Tibial nerve (tissue), 4 donors: Measurements from ENCODE around the gene LRRIQ3.

Source experiments
- EP300 ChIP-seq, 2 donors: sonication (generic); formaldehyde crosslinking; IDR thresholded peaks; one replicate each; pipeline ENCODE4 v1.6.1; 2017; ENCODE audit warnings: antibody characterized with exemption in 2 of 2, mild to moderate bottlenecking in 1 of 2
- POLR2A ChIP-seq, 2 donors: fragments of 450-650 bp; IDR thresholded peaks; one replicate each; pipeline ENCODE4 v1.6.1; 2017; ENCODE audit warnings: antibody characterized with exemption in 2 of 2, mild to moderate bottlenecking in 2 of 2, moderate library complexity in 2 of 2
- TF ChIP-seq, protein P1 (sequence below), 5 experiments: fragments of 200-600 bp in 3 of 5; fragments of 450-650 bp in 2 of 5; sonication (generic) in 3 of 5; IDR thresholded peaks; one replicate each; pipeline ENCODE4 v1.5.1; 2016 to 2019; ENCODE audit warnings: antibody characterized with exemption in 5 of 5, mild to moderate bottlenecking in 3 of 5, moderate library complexity in 2 of 5

DNA sequence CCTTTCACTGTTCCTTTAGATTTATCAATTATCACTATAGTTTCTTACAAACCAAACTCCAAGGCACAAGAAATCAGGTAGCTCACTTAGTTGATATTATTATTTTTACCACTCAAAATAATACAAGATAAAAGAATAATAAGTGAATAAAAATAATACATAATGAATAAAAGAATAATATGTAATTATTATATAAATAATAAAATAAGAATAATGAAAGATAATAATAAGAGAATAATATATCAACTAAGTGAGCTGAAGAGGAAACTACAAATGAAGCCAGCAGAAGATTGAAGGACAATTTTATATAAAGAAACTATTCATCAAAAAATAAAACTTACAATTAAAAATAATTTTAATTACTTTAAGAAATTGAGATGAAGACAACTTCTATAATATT is 90.6 kb downstream of the LRRIQ3 start:
- TF ChIP-seq, protein P1, sequence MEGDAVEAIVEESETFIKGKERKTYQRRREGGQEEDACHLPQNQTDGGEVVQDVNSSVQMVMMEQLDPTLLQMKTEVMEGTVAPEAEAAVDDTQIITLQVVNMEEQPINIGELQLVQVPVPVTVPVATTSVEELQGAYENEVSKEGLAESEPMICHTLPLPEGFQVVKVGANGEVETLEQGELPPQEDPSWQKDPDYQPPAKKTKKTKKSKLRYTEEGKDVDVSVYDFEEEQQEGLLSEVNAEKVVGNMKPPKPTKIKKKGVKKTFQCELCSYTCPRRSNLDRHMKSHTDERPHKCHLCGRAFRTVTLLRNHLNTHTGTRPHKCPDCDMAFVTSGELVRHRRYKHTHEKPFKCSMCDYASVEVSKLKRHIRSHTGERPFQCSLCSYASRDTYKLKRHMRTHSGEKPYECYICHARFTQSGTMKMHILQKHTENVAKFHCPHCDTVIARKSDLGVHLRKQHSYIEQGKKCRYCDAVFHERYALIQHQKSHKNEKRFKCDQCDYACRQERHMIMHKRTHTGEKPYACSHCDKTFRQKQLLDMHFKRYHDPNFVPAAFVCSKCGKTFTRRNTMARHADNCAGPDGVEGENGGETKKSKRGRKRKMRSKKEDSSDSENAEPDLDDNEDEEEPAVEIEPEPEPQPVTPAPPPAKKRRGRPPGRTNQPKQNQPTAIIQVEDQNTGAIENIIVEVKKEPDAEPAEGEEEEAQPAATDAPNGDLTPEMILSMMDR (IDR thresholded peaks at IDR 0.05) = no peak
- no peak for TF ChIP-seq POLR2A (IDR thresholded peaks at IDR 0.05)
- no peak for TF ChIP-seq EP300 (IDR thresholded peaks at IDR 0.05)
